ENCODE results near the gene CDV3.
"Not testable (repeated sequence)": the region's sequence is repeated elsewhere in the genome, so short reads cannot be mapped to it uniquely, and the experiment has no call there.

The CDV3 gene
- total RNA-seq = 396 to 397 reads per million in 2 donors

GRCh38 chr3:133573629-133574194 lies at the start of gene CDV3:
TSS of gene CDV3 (plus strand) at chr3:133573686. CDS start at chr3:133574045, 359 bp downstream.
- no peak for DNase-seq

- not testable (repeated sequence) for DNase-seq
Observed at GRCh38 chr3:133523758-133524157, 49.7 kb upstream of the CDV3 start.

- DNase-seq = no peak
Observed at GRCh38 chr3:133525435-133525834, 48.1 kb upstream of the CDV3 start.

GRCh38 chr3:133527081-133527715 lies 46.3 kb upstream of the CDV3 start:
- DNase-seq = no peak

- no peak for DNase-seq
Observed at GRCh38 chr3:133529809-133530208, 43.7 kb upstream of the CDV3 start.

GRCh38 chr3:133531981-133532380 lies 41.5 kb upstream of the CDV3 start:
- DNase-seq = no peak

GRCh38 chr3:133532951-133533350 lies 40.5 kb upstream of the CDV3 start:
- DNase-seq = no peak

- DNase-seq = no peak
Observed at GRCh38 chr3:133535971-133536881, 37.3 kb upstream of the CDV3 start.

- not testable (repeated sequence) for DNase-seq
Observed at GRCh38 chr3:133537131-133537530, 36.4 kb upstream of the CDV3 start.

GRCh38 chr3:133538154-133538553 lies 35.3 kb upstream of the CDV3 start:
- no peak for DNase-seq

- DNase-seq = no peak
Observed at GRCh38 chr3:133540896-133541674, 32.4 kb upstream of the CDV3 start.

GRCh38 chr3:133542871-133543270 lies 30.6 kb upstream of the CDV3 start:
- no peak for DNase-seq

- DNase-seq = not testable (repeated sequence)
Observed at GRCh38 chr3:133544983-133545382, 28.5 kb upstream of the CDV3 start.

- no peak for DNase-seq
Observed at GRCh38 chr3:133547432-133548041, 25.9 kb upstream of the CDV3 start.

- no peak for DNase-seq
Observed at GRCh38 chr3:133548090-133548489, 25.4 kb upstream of the CDV3 start.

GRCh38 chr3:133549565-133549964 lies 23.9 kb upstream of the CDV3 start:
- no peak for DNase-seq

- DNase-seq = not testable (repeated sequence)
Observed at GRCh38 chr3:133551589-133551988, 21.9 kb upstream of the CDV3 start.

- no peak for DNase-seq
Observed at GRCh38 chr3:133561679-133562078, 11.8 kb upstream of the CDV3 start.

GRCh38 chr3:133562376-133562775 lies 11.1 kb upstream of the CDV3 start:
- DNase-seq = no peak

GRCh38 chr3:133563186-133563591 lies 10.3 kb upstream of the CDV3 start:
- DNase-seq = no peak

GRCh38 chr3:133563816-133564215 lies 9.7 kb upstream of the CDV3 start:
- no peak for DNase-seq

GRCh38 chr3:133568294-133569014 lies 5.0 kb upstream of the CDV3 start:
- DNase-seq = no peak
